HG02623 (cell line): ENCODE results near the gene ARAP2.

Source experiments
- ATAC-seq: cut with Tn5 transposase; IDR thresholded peaks from one replicate; pipeline ENCODE4 v1.9.1; 2021; ENCODE audit warnings: moderate library complexity; ENCODE audit not compliant: unreplicated experiment

The ARAP2 gene

GRCh38 chr4:36053930-36054329 lies 190.4 kb downstream of the ARAP2 start:
- no peak for ATAC-seq

GRCh38 chr4:36051634-36052033 lies 192.7 kb downstream of the ARAP2 start:
- no peak for ATAC-seq

DNA sequence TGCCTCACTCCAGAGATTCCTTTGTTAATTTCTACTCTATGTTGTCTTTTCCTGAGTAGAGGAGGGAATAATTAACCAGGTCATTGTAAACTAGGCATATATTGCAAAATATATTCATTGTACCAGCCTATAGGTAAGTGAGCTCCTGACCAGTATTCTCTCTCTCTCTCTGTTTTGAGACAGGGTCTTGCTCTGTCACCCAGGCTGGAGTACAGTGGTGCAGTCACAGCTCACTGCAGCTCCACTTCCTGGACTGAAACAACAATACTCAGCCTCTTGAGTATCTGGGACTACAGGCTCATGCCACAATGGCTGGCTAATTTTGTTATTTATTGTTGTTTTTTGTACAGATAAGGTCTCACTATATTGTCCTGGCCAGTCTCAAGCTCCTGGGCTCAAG lies 198.3 kb downstream of the ARAP2 start:
- no peak for ATAC-seq

DNA sequence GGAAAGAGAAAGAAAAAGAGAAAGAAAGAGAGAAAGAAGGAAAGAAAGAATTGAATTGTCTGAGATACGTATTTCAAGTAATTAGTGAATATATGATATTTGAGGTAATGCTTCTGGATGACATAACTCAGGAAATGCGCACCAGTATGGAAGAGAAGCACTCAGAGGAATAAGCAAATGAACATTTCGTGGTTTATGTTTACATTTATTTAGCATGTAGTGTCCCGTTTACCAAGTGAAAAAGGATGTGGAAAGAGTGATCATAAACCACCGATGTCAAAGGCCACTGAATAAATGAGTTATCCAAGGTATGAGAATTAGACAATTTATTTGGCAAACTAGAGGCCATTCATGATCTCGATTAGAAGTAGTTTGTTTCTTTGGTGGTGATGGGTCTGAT lies 200.4 kb downstream of the ARAP2 start:
- no peak for ATAC-seq

GRCh38 chr4:36043241-36043640 lies 201.1 kb downstream of the ARAP2 start:
- ATAC-seq: no peak

DNA sequence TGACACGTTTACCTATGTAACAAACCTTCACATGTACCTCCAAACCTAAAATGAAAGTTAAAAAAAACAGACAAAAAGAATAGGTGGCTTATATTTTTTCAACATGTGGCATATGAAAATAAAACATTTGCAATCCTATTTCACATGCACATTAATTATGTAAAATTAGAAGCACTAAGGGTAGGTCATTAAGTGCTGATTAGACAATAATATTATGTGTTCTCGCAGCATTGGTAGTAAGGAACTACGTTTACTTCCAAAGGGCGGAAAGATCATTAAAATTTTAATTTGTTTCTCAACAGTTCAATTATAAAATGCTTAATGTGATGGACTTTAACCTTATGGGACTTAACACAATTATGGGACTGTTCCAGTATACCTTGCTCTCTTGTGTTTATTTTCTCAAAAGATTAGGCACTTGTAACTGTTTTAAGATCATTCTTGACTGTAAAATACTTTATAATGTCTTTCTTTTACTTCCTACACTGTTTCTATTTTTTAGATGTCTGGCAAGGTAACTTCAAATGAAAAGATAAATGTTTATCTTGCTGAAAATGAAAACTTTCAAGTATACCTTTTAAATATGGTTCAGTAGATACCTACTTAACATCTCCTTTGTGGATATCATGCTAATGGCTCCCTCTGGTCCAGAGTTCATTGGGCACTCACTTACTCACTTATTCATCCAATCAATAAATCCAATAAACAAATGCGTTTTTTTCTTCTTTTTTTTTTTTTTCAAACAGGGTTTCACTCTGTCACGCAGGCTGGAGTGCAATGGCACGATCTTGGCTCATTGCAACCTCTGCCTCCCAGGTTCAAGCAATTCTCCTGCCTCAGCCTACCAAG lies 202.0 kb downstream of the ARAP2 start:
- no peak for ATAC-seq

- no peak for ATAC-seq
These were observed 203.0 kb downstream of the ARAP2 start for GRCh38 chr4:36041340-36041739.

DNA sequence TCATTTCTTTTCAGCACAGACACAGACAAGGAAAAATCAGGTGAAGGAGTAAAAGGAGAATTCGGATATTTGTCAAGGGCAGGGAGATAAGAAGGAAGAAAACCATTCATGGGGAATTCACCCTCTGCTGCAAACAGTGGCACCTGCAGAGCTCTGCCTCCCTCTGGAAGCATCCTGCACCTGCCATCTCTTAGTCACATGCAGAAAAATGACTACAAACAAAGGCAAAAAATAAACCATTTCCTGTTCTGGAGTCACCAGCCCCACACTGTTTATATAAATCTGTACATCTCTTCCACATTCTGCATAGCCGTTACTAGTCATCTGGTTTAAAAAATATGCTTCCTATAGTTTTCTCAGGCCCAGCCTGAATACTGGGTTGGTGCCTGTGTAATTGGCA lies 205.3 kb downstream of the ARAP2 start:
- ATAC-seq: no peak

DNA sequence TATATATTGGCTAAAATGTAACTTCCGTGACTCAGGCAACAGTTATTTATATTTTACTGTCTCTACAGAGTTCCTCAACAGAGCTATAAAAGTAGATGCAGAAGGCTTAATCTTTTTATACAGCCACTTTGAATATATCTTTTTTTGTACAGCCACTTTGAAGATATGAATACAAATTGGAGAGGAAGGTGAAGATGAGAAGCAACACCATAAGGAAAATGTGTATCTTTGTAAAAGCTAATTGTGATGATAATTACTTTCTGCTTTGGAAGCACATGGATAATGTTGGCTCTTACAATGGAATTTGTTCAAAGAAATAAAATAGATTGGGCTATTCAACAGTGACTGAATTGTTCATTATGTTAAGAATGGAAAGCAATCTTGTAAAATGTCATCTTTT lies 205.8 kb downstream of the ARAP2 start:
- no peak for ATAC-seq

GRCh38 chr4:36037127-36037526 lies 207.2 kb downstream of the ARAP2 start:
- ATAC-seq: no peak

GRCh38 chr4:36029951-36030350 lies 214.4 kb downstream of the ARAP2 start:
- no peak for ATAC-seq

- no peak for ATAC-seq
These were observed 217.1 kb downstream of the ARAP2 start for GRCh38 chr4:36027203-36027602.

DNA sequence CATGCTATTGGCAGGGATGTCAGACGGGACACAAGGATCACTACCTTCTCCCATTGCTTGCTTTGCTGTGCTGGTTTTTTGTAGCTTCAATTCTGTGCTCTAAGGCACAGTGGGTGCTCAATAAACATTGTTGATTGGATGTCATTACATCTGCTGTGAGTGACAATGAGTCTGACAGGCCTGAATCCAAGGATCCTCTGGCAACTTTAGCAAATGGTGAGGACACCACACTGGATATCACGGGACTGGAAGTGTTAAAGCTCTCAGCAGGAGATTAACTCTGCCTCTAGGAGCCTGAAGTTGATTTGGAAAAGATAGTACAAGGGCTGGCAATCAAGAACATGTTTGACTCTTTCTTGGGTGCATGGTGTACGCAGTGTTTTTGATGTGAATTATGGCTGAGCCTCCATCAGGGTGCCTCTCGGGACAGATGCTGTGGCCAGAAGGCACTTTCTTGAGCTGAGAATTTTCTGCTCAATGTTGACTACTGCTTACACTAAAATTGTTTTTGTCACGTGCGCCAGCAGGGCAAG lies 217.9 kb downstream of the ARAP2 start:
- no peak for ATAC-seq

- no peak for ATAC-seq
These were observed 219.2 kb downstream of the ARAP2 start for GRCh38 chr4:36024901-36025660.

DNA sequence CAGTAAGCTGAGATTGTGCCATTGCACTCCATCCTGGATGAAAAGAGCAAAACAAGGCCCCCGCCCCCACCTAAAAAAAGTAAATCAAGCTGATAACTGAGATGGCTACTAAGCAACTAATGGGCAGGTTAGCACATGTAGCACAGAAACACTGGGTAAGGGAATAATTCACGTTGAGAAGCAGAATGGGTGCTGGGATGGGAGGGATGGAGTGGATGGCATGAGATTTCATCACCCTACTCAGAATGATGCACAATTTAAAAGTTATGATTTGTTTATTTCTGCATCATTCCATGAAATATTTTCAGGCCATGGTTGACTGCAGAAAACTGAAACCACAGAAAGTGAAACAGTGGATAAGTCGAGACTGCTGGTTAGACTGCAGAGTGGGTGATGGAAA lies 224.0 kb downstream of the ARAP2 start:
- ATAC-seq: no peak
